Progenitor cell of endocrine pancreas (in vitro differentiated cells): ENCODE measurements around the gene MIER2. TPM values are rescaled to one million over a fixed set of nuclear protein-coding genes. Genes with fewer than 3 reads are reported as not detected.

Experiments used
- DNase-seq: peaks from one replicate; pipeline ENCODE4 v3.0.0; 2021; ENCODE audit warnings: low spot score; ENCODE audit not compliant: unreplicated experiment
- H3K27ac Mint-ChIP-seq: 2 replicates; pipeline ENCODE4 v1.8.0; 2021; ENCODE audit warnings: mild to moderate bottlenecking, moderate library complexity, mixed read lengths
- H3K27me3 Mint-ChIP-seq: 2 replicates; pipeline ENCODE4 v1.8.0; 2021; ENCODE audit warnings: mixed read lengths
- H3K36me3 Mint-ChIP-seq: 2 replicates; pipeline ENCODE4 v1.8.0; 2022; ENCODE audit warnings: mixed read lengths; ENCODE audit not compliant: insufficient read depth
- H3K4me1 Mint-ChIP-seq: 2 replicates; pipeline ENCODE4 v1.8.0; 2021; ENCODE audit warnings: low read depth, mixed read lengths
- H3K4me3 Mint-ChIP-seq: 2 replicates; pipeline ENCODE4 v1.8.0; 2021; ENCODE audit warnings: low read depth, mild to moderate bottlenecking, moderate library complexity, mixed read lengths
- H3K9me3 Mint-ChIP-seq: 2 replicates; pipeline ENCODE4 v1.8.0; 2021; ENCODE audit warnings: low read depth, mixed read lengths
- total RNA-seq: library from RNA; stranded (reverse); gene quantifications from 2 replicates; pipeline ENCODE4 v1.2.1, GENCODE V29; 2021
- TF ChIP-seq, protein P1 (sequence below): fragments of 200-600 bp; sonication (generic); IDR thresholded peaks from one replicate; pipeline ENCODE4 v1.5.0; 2021; ENCODE audit warnings: antibody characterized with exemption, mild to moderate bottlenecking; ENCODE audit not compliant: unreplicated experiment

Gene MIER2
- total RNA-seq, 1 donor from 2014 or later, result 46.7 TPM

DNA sequence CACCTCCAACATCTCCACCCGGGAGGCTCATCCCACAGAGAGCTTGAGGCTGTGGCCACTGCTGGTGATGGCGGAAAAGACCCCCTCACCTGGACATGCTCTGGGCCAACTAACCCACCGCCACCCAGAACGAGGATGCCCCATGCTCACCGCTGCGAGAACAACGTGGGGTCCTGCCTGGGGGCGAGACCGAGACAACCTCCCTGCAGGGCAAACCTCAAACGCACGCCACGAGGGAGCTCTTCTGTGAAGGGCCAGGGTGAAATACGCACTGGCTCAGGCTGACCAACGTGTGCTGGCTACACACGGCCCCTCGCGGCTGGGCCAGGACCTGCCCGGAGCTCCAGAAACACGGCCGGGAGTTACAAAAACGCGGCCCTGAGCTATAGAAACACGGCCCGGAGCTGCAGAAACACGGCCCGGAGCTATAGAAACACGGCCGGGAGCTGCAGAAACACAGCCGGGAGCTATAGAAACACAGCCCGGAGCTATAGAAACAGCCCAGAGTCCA lies 34.4 kb downstream of the MIER2 start:
- Mint-ChIP-seq H3K4me1 (no peaks in the 10 kb centered on the region), H3K36me3 (peaks cover 6% of the 10 kb centered on the region)

DNA sequence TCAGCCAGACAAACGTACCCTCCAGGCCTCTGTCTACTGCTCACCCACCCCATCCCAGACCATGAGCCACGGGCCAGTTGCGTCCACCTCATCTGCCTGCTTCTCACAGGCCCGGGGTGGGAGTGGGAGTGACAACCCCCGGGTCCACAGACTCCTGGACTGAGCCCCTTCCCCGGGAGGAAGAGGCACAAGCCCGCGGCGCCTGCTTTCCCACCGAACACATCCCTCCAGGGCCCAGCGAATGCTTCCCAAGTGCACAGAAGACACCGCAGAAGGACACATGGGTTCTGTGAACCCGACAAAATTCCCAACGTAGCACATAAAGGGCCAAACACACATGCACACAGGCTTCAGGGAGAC lies 35.4 kb downstream of the MIER2 start:
- no peak for DNase-seq
- Mint-ChIP-seq H3K27me3 (no peaks in the 10 kb centered on the region), H3K27ac (no peak overlapping the region), H3K4me1 (no peaks in the 10 kb centered on the region), H3K36me3 (peaks cover 5% of the 10 kb centered on the region), H3K9me3 (no peaks in the 10 kb centered on the region), H3K4me3 (no peak overlapping the region)
- TF ChIP-seq, protein P1, sequence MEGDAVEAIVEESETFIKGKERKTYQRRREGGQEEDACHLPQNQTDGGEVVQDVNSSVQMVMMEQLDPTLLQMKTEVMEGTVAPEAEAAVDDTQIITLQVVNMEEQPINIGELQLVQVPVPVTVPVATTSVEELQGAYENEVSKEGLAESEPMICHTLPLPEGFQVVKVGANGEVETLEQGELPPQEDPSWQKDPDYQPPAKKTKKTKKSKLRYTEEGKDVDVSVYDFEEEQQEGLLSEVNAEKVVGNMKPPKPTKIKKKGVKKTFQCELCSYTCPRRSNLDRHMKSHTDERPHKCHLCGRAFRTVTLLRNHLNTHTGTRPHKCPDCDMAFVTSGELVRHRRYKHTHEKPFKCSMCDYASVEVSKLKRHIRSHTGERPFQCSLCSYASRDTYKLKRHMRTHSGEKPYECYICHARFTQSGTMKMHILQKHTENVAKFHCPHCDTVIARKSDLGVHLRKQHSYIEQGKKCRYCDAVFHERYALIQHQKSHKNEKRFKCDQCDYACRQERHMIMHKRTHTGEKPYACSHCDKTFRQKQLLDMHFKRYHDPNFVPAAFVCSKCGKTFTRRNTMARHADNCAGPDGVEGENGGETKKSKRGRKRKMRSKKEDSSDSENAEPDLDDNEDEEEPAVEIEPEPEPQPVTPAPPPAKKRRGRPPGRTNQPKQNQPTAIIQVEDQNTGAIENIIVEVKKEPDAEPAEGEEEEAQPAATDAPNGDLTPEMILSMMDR, result no peak

More for the DNA sequence above, 34.4 kb downstream of the MIER2 start:
- DNase-seq, result no peak
- H3K27me3 Mint-ChIP-seq, result no peaks in the 10 kb centered on the region
- TF ChIP-seq, protein P1, result no peak
- no peak overlapping the region for H3K4me3 Mint-ChIP-seq
- H3K9me3 Mint-ChIP-seq, result no peaks in the 10 kb centered on the region
- no peak overlapping the region for H3K27ac Mint-ChIP-seq

DNA sequence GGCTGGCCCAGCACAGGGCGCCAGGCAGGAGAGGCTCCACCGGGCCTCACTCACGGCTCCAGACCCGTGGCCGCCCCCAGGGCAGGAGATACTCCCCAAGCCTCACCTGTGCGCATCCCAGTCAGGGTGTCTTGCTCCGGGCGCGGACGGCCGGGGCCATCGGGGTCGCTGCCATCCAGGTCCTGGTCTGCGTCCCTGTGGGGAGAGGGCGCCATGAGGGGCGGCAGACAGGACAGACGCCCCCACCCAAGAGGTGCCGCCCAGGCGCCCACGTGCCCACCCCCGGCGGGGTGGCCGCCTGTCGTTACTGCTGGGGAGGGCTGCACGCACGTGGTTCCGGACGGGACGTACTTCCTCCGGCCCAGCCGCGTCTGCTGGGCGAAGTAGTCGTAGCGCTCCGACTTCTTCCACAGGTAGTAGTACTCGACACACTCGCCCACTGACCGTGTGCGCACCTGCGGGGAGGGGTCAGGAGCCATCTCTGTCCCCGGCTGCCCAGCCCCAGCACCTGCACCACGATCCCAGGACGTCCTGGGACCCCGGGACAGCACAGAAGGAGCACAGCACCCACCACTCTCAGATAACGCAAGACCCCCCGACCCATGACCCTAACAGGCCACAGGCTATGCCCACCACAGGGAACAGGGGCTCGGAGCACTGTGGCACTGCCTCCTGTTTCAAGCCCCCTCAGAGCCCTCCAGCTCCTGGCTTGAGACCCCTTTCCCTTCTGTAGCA lies 36.0 kb downstream of the MIER2 start:
- Mint-ChIP-seq H3K27ac (no peak overlapping the region), H3K36me3 (peaks cover 4% of the 10 kb centered on the region), H3K9me3 (no peaks in the 10 kb centered on the region), H3K4me1 (no peaks in the 10 kb centered on the region), H3K4me3 (no peak overlapping the region), H3K27me3 (no peaks in the 10 kb centered on the region)
- no peak for DNase-seq
- TF ChIP-seq, protein P1, result no peak

DNA sequence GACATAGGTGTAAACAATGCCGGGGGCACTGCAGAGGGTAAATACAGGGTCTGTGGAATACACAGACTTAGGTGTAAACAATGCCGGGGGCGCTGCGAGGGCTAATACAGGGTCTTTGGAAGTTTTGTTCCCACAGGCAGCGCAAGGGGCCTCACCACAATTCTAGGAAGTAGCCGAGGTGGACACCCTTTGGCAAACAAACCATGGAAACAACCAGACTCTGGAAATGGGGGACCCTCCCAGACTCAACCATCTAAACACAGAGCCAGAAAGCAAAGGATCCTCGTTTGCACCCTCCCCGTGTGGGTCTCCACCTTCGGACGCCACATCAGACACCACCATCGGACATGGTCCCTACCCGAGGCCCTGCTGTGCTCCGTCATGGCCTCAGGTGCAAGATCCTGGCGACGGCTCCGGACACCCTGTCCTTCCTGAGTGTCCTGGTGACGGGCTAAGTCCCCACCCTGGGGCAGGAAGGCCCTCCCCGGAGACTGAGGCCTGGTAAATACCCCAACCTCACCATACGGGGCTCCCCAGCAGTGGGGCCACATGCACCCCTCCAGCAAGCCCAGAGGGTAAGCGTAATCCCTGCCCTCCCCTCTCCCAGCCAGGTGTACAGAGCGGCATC lies 36.7 kb downstream of the MIER2 start:
- Mint-ChIP-seq H3K27me3 (no peaks in the 10 kb centered on the region), H3K9me3 (no peaks in the 10 kb centered on the region), H3K36me3 (peaks cover 4% of the 10 kb centered on the region), H3K4me1 (no peaks in the 10 kb centered on the region), H3K4me3 (no peak overlapping the region), H3K27ac (no peak overlapping the region)
- no peak for DNase-seq
- TF ChIP-seq, protein P1, result no peak

DNA sequence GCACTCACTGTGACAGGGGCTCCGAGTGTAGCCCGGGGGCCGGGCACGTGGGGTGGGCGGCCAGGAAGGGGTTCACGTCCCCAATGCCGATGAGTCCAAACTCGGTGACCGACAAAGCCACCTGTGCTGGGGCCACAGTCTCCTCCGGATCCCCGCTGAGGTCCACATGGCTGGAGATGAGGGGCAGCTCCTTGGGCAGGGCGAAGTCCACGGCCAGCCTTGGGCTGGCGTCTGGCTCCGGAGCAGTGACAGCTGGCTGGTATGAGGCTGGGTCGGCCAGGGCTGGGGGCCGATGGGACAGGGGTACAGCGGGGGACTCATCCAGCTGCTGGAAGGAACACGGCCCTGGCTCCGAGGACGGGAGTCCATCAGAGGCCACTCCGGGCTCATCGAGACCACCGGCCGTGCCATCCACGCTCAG lies 37.5 kb downstream of the MIER2 start:
- no peaks in the 10 kb centered on the region for H3K4me1 Mint-ChIP-seq
- H3K27me3 Mint-ChIP-seq, result no peaks in the 10 kb centered on the region
- no peaks in the 10 kb centered on the region for H3K9me3 Mint-ChIP-seq
- peak overlapping the region; percentile 74 for H3K27ac Mint-ChIP-seq
- H3K4me3 Mint-ChIP-seq, result no peak overlapping the region
- TF ChIP-seq, protein P1, result no peak
- no peak for DNase-seq
- H3K36me3 Mint-ChIP-seq, result peaks cover 4% of the 10 kb centered on the region
